Activated naive CD4-positive, alpha-beta T cell treated with anti-CD3 and anti-CD28 coated beads, Interleukin-2, amount 50 U/mL, for 24 hours (primary cell): ENCODE data around the gene BNC2.

Experiments
- H3K27ac Mint-ChIP-seq: one replicate; pipeline ENCODE4 v1.8.0; 2021; ENCODE audit warnings: mild to moderate bottlenecking, mixed read lengths
- H3K27me3 Mint-ChIP-seq: one replicate; pipeline ENCODE4 v1.8.0; 2021; ENCODE audit warnings: mixed read lengths
- H3K36me3 Mint-ChIP-seq: one replicate; pipeline ENCODE4 v1.8.0; 2021; ENCODE audit warnings: mixed read lengths
- H3K4me1 Mint-ChIP-seq: one replicate; pipeline ENCODE4 v1.8.0; 2021; ENCODE audit warnings: mixed read lengths
- H3K4me3 Mint-ChIP-seq: one replicate; pipeline ENCODE4 v1.8.0; 2021; ENCODE audit warnings: mild to moderate bottlenecking, mixed read lengths
- H3K9me3 Mint-ChIP-seq: one replicate; pipeline ENCODE4 v1.8.0; 2021; ENCODE audit warnings: mixed read lengths

The BNC2 gene

GRCh38 chr9:16704116-16705110 is 166.1 kb downstream of the BNC2 start:
- no peak overlapping the region for H3K27ac Mint-ChIP-seq
- no peaks in the 10 kb centered on the region for H3K4me1 Mint-ChIP-seq

DNA sequence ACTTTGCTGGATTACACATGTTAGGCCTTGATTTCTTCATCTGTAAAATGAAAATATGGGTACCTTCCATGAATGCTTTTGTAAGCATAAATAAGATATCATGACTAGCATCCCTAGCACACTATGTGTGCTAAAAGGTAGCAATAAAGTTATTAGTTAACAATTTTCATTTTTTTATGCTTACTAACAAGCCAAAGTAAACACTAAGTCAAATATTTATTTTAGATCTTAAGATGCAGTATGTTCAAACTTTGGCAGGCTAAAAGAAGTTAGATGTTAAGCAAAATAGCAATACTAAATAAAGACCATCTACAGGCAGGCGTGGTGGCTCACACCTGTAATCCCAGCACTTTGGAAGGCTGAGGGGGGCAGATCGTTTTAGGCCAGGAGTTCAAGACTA is 169.1 kb downstream of the BNC2 start:
- H3K36me3 Mint-ChIP-seq, result no peaks in the 10 kb centered on the region
- no peaks in the 10 kb centered on the region for H3K27me3 Mint-ChIP-seq
- H3K27ac Mint-ChIP-seq, result no peak overlapping the region
- no peaks in the 10 kb centered on the region for H3K9me3 Mint-ChIP-seq
- H3K4me3 Mint-ChIP-seq, result no peak overlapping the region
- H3K4me1 Mint-ChIP-seq, result no peaks in the 10 kb centered on the region

More at GRCh38 chr9:16704116-16705110, 166.1 kb downstream of the BNC2 start:
- H3K27me3 Mint-ChIP-seq, result no peaks in the 10 kb centered on the region
- H3K9me3 Mint-ChIP-seq, result peaks cover 5% of the 10 kb centered on the region
- no peaks in the 10 kb centered on the region for H3K36me3 Mint-ChIP-seq
- H3K4me3 Mint-ChIP-seq, result no peak overlapping the region

DNA sequence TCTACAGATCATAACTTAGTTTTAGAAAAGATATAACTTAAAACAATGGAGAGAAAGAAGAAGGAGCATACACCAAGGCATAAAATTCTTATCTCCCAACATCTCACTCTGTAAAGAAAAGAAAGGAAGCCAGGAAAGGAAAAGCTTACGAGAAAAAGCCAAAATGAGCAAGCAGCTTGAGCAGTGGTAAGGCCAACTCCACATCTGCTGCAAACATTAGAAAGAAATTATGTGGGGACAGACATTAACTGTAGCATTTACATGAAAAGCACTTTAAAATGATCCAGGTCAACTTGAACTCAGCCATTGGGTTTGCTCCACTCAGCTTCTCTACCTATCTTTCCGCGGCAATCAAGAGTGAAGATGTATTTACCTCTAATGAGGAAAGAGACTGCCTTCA is 176.9 kb downstream of the BNC2 start:
- Mint-ChIP-seq H3K4me3 (no peak overlapping the region), H3K27ac (no peak overlapping the region), H3K9me3 (no peaks in the 10 kb centered on the region), H3K27me3 (no peaks in the 10 kb centered on the region), H3K36me3 (no peaks in the 10 kb centered on the region), H3K4me1 (no peaks in the 10 kb centered on the region)

GRCh38 chr9:16690628-16691027 is 179.8 kb downstream of the BNC2 start:
- Mint-ChIP-seq H3K36me3 (no peaks in the 10 kb centered on the region), H3K27me3 (no peaks in the 10 kb centered on the region), H3K27ac (no peak overlapping the region), H3K9me3 (no peaks in the 10 kb centered on the region), H3K4me1 (no peaks in the 10 kb centered on the region), H3K4me3 (no peak overlapping the region)

GRCh38 chr9:16690205-16690604 is 180.3 kb downstream of the BNC2 start:
- Mint-ChIP-seq H3K27me3 (no peaks in the 10 kb centered on the region), H3K9me3 (no peaks in the 10 kb centered on the region), H3K4me1 (no peaks in the 10 kb centered on the region), H3K27ac (no peak overlapping the region), H3K36me3 (no peaks in the 10 kb centered on the region), H3K4me3 (no peak overlapping the region)

- H3K36me3 Mint-ChIP-seq, result no peaks in the 10 kb centered on the region
- no peaks in the 10 kb centered on the region for H3K4me1 Mint-ChIP-seq
- no peak overlapping the region for H3K4me3 Mint-ChIP-seq
- no peaks in the 10 kb centered on the region for H3K9me3 Mint-ChIP-seq
- H3K27me3 Mint-ChIP-seq, result no peaks in the 10 kb centered on the region
- H3K27ac Mint-ChIP-seq, result no peak overlapping the region
These were observed 181.0 kb downstream of the BNC2 start for GRCh38 chr9:16689351-16689938.

- H3K36me3 Mint-ChIP-seq, result no peaks in the 10 kb centered on the region
- no peaks in the 10 kb centered on the region for H3K27me3 Mint-ChIP-seq
- no peak overlapping the region for H3K4me3 Mint-ChIP-seq
- no peak overlapping the region for H3K27ac Mint-ChIP-seq
- H3K9me3 Mint-ChIP-seq, result no peaks in the 10 kb centered on the region
- H3K4me1 Mint-ChIP-seq, result no peaks in the 10 kb centered on the region
These were observed 181.7 kb downstream of the BNC2 start for GRCh38 chr9:16688814-16689213.

GRCh38 chr9:16687678-16688369 is 182.6 kb downstream of the BNC2 start:
- Mint-ChIP-seq H3K27ac (no peak overlapping the region), H3K9me3 (no peaks in the 10 kb centered on the region), H3K4me1 (no peaks in the 10 kb centered on the region), H3K36me3 (no peaks in the 10 kb centered on the region), H3K27me3 (no peaks in the 10 kb centered on the region), H3K4me3 (no peak overlapping the region)

DNA sequence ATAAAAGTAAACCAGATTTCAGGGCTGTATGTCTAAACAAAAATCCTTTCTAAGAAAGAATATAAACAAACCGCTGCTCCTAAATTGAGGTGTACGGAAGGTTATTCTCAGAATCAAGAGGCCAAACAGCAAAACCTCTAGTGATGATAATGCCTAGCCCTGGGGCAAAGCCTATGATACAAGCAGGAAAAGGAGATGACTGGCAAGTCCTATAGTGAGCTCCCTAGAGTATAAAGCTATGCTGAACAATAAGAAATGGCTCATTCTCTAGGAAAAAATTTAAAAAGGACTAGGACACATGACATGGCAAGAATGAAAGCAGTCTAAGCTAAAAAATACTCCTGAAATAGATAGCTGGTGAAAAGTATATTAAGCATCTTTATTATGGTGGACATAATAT is 187.1 kb downstream of the BNC2 start:
- no peaks in the 10 kb centered on the region for H3K36me3 Mint-ChIP-seq
- H3K27me3 Mint-ChIP-seq, result no peaks in the 10 kb centered on the region
- H3K4me3 Mint-ChIP-seq, result no peak overlapping the region
- no peak overlapping the region for H3K27ac Mint-ChIP-seq
- no peaks in the 10 kb centered on the region for H3K4me1 Mint-ChIP-seq
- no peaks in the 10 kb centered on the region for H3K9me3 Mint-ChIP-seq

DNA sequence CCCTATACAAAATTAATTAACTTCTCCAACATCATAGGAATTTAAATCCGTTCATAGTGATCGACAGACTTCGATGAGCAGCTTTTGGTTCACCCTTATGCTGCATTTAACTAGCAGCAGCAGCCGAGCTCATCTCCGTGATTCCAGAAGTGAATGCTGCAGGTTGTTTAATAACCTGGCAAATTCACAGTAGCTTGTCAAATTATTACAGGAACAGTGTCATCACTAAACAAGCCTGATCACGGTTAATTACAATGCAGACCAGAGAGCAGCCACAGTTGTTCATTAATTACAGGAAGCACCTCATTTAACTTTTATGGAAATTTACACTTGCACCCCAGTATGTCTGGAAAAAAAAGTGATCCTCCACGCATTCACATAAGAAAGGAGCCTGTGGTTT is 188.2 kb downstream of the BNC2 start:
- Mint-ChIP-seq H3K4me1 (no peaks in the 10 kb centered on the region), H3K27ac (no peak overlapping the region), H3K36me3 (no peaks in the 10 kb centered on the region), H3K9me3 (no peaks in the 10 kb centered on the region), H3K4me3 (no peak overlapping the region), H3K27me3 (no peaks in the 10 kb centered on the region)

DNA sequence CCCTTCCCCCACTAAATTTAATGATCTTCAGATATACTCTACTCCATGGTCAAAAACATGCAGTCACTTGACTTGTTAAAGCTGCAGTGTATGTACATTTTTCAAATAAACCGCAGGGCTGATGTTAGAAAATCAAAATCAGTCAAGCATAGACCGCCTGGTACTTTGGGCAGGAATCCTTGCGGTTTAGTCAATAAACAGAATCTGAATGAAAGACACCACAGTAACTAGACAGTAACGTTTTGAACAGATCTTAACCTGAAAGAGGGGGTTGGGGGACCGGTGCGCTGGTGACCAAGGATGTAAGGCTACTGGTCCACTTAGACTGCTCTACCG is 188.8 kb downstream of the BNC2 start:
- Mint-ChIP-seq H3K9me3 (no peaks in the 10 kb centered on the region), H3K4me1 (no peaks in the 10 kb centered on the region), H3K27me3 (no peaks in the 10 kb centered on the region), H3K4me3 (no peak overlapping the region), H3K36me3 (no peaks in the 10 kb centered on the region), H3K27ac (no peak overlapping the region)

- H3K27ac Mint-ChIP-seq, result no peak overlapping the region
- H3K9me3 Mint-ChIP-seq, result no peaks in the 10 kb centered on the region
- H3K4me3 Mint-ChIP-seq, result no peak overlapping the region
- no peaks in the 10 kb centered on the region for H3K27me3 Mint-ChIP-seq
- H3K36me3 Mint-ChIP-seq, result no peaks in the 10 kb centered on the region
- H3K4me1 Mint-ChIP-seq, result no peaks in the 10 kb centered on the region
These were observed 189.4 kb downstream of the BNC2 start for GRCh38 chr9:16680975-16681651.

DNA sequence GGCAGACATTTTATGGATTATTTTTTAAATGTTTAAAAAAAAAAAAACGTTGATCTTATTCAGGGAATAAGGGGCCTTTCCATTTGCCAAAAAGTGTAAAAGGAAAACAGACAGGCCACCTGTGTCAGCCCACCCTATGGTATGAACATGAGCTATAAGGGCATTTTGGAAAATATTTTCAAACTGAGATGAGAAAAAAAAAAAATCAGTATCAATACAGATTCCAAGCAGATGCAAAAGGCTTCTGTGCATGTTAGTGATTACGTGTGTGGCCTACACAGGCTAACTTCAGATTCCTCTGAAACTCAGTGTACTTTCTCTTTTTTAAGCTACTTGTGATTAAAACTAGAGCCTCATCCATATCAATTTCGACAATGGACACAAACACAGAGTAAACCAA is 189.9 kb downstream of the BNC2 start:
- Mint-ChIP-seq H3K4me1 (no peaks in the 10 kb centered on the region), H3K9me3 (no peaks in the 10 kb centered on the region), H3K36me3 (no peaks in the 10 kb centered on the region), H3K4me3 (no peak overlapping the region), H3K27ac (no peak overlapping the region), H3K27me3 (no peaks in the 10 kb centered on the region)

DNA sequence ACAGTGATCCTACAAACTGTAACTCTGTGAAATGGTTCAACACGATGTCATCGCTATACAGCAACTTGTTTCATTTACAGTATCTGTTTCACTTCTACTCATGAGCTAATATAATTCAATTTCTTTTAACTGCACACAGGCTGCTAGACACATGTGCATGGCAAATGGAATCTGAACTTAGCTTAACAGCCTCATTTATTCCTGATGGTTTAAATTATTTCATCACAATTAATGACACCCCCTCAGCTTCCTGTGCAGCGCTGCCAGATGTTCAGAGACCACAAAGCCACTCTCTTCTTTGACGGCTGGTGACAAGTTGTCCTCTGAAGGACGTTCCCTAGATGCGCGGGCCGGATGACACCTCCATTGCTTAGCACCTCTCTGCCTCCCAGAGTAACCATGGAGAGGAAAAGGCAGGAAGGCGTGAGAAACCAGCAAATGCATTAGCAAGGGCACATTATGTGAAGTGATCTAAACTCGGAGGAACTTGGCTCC is 191.1 kb downstream of the BNC2 start:
- H3K4me1 Mint-ChIP-seq, result no peaks in the 10 kb centered on the region
- H3K27ac Mint-ChIP-seq, result no peak overlapping the region
- no peaks in the 10 kb centered on the region for H3K27me3 Mint-ChIP-seq
- no peaks in the 10 kb centered on the region for H3K9me3 Mint-ChIP-seq
- no peaks in the 10 kb centered on the region for H3K36me3 Mint-ChIP-seq
- no peak overlapping the region for H3K4me3 Mint-ChIP-seq

GRCh38 chr9:16676519-16676918 is 194.0 kb downstream of the BNC2 start:
- no peaks in the 10 kb centered on the region for H3K27me3 Mint-ChIP-seq
- H3K27ac Mint-ChIP-seq, result no peak overlapping the region
- no peaks in the 10 kb centered on the region for H3K4me1 Mint-ChIP-seq
- no peak overlapping the region for H3K4me3 Mint-ChIP-seq
- no peaks in the 10 kb centered on the region for H3K36me3 Mint-ChIP-seq
- H3K9me3 Mint-ChIP-seq, result no peaks in the 10 kb centered on the region
